Brain microvascular endothelial cell (primary cell): ENCODE data around the gene STX4.
A peak's percentile ranks its signal among the peaks of the same experiment; 100 is the strongest.

Source experiments
- DNase-seq: peaks from one replicate; pipeline ENCODE4 v3.0.0-alpha.2; 2020
- H3K27ac ChIP-seq: fragments of 250-450 bp; sonication (Bioruptor Pico); 2 replicates; pipeline ENCODE4 v1.5.1; 2020; ENCODE audit warnings: mild to moderate bottlenecking, moderate library complexity
- H3K27me3 ChIP-seq: fragments of 250-450 bp; sonication (Bioruptor Pico); replicated peaks from 2 replicates; pipeline ENCODE4 v1.5.1; 2020; ENCODE audit warnings: mild to moderate bottlenecking
- H3K36me3 ChIP-seq: fragments of 250-450 bp; sonication (Bioruptor Pico); replicated peaks from 2 replicates; pipeline ENCODE4 v1.5.1; 2020; ENCODE audit warnings: mild to moderate bottlenecking
- H3K4me3 ChIP-seq: 2 replicates; pipeline ENCODE4 v1.5.1; 2011; ENCODE audit warnings: low read depth, mild to moderate bottlenecking, control low read depth, low read length, moderate library complexity
- in situ Hi-C: cut with HindIII; loops from 2 replicates; pipeline ENCODE4 v1.10.0; 2017; ENCODE audit warnings: low sequenced_read_pairs, low pct_ligation_motif_present
- TF ChIP-seq, protein P1 (sequence below): IDR thresholded peaks from 2 replicates; pipeline ENCODE4 v1.5.1; 2011; ENCODE audit warnings: low read depth, mild to moderate bottlenecking, moderate library complexity, low read length, control low read depth, inconsistent platforms; ENCODE audit errors: missing control alignments

STX4 gene

GRCh38 chr16:31074814-31075183 lies 41.4 kb downstream of the STX4 start:
- DNase-seq = no peak
- H3K36me3 ChIP-seq = peaks cover 20% of the 10 kb centered on the region
- H3K27me3 ChIP-seq = no peaks in the 10 kb centered on the region
- peak overlapping the region; percentile 93 for H3K27ac ChIP-seq
- in situ Hi-C loops = no loop called here
- TF ChIP-seq, protein P1, sequence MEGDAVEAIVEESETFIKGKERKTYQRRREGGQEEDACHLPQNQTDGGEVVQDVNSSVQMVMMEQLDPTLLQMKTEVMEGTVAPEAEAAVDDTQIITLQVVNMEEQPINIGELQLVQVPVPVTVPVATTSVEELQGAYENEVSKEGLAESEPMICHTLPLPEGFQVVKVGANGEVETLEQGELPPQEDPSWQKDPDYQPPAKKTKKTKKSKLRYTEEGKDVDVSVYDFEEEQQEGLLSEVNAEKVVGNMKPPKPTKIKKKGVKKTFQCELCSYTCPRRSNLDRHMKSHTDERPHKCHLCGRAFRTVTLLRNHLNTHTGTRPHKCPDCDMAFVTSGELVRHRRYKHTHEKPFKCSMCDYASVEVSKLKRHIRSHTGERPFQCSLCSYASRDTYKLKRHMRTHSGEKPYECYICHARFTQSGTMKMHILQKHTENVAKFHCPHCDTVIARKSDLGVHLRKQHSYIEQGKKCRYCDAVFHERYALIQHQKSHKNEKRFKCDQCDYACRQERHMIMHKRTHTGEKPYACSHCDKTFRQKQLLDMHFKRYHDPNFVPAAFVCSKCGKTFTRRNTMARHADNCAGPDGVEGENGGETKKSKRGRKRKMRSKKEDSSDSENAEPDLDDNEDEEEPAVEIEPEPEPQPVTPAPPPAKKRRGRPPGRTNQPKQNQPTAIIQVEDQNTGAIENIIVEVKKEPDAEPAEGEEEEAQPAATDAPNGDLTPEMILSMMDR = peak; percentile 15
- peak overlapping the region; percentile 98 for H3K4me3 ChIP-seq

- TF ChIP-seq, protein P1 = no peak
- Histone ChIP-seq H3K27me3 (no peaks in the 10 kb centered on the region), H3K4me3 (no peak overlapping the region), H3K36me3 (peaks cover 28% of the 10 kb centered on the region), H3K27ac (no peak overlapping the region)
- DNase-seq = no peak
- in situ Hi-C loops = no loop called here
These were observed 43.0 kb downstream of the STX4 start for GRCh38 chr16:31076319-31076718.

DNA sequence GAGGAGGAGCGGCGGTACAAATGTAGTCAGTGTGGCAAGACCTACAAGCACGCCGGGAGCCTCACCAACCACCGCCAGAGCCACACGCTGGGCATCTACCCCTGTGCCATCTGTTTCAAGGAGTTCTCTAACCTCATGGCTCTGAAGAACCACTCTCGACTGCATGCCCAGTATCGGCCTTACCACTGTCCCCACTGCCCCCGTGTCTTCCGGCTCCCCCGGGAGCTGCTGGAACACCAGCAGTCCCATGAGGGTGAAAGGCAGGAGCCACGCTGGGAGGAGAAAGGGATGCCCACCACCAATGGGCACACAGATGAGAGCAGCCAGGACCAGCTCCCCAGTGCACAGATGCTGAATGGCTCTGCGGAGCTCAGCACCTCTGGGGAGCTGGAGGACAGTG lies 43.7 kb downstream of the STX4 start:
- in situ Hi-C loops = no loop called here
- Histone ChIP-seq H3K27ac (no peak overlapping the region), H3K27me3 (no peaks in the 10 kb centered on the region), H3K4me3 (no peak overlapping the region), H3K36me3 (peaks cover 28% of the 10 kb centered on the region)
- TF ChIP-seq, protein P1 = no peak
- DNase-seq = no peak

- in situ Hi-C loops = no loop called here
- Histone ChIP-seq H3K27me3 (no peaks in the 10 kb centered on the region), H3K36me3 (peaks cover 28% of the 10 kb centered on the region), H3K27ac (no peak overlapping the region), H3K4me3 (no peak overlapping the region)
- TF ChIP-seq, protein P1 = peak; percentile 18
- no peak for DNase-seq
These were observed 44.4 kb downstream of the STX4 start for GRCh38 chr16:31077592-31078396.

DNA sequence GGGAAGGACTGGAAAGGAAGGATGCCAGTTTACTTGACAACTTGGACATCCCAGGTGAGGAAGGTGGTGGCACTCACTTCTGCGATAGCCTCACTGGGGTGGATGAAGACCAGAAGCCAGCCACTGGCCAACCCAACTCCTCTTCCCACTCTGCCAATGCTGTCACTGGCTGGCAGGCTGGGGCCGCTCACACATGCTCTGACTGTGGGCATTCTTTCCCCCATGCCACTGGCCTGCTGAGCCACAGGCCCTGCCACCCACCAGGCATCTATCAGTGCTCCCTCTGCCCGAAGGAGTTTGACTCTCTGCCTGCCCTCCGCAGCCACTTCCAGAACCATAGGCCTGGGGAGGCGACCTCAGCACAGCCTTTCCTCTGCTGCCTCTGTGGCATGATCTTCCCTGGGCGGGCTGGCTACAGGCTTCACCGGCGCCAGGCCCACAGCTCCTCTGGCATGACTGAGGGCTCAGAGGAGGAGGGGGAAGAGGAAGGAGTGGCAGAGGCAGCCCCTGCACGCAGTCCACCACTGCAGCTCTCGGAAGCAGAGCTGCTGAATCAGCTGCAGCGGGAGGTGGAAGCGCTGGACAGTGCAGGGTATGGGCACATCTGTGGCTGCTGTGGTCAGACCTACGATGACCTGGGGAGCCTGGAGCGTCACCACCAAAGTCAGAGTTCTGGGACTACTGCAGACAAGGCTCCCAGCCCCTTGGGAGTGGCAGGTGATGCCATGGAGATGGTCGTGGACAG lies 45.4 kb downstream of the STX4 start:
- H3K27me3 ChIP-seq = no peaks in the 10 kb centered on the region
- no peak overlapping the region for H3K27ac ChIP-seq
- DNase-seq = no peak
- no peak overlapping the region for H3K4me3 ChIP-seq
- TF ChIP-seq, protein P1 = no peak
- H3K36me3 ChIP-seq = peaks cover 28% of the 10 kb centered on the region
- in situ Hi-C loops = no loop called here
